BE2C (cell line): ENCODE measurements around the gene DIS3L2.
A peak's percentile ranks its signal among the peaks of the same experiment; 100 is the strongest.

Source experiments
- DNase-seq: peaks from one replicate; pipeline ENCODE4 v3.0.0-alpha.2; 2020
- H3K27me3 ChIP-seq: fragments of 250-450 bp; sonication (Bioruptor Pico); 2 replicates; pipeline ENCODE4 v1.5.1; 2020; ENCODE audit warnings: mild to moderate bottlenecking
- H3K36me3 ChIP-seq: fragments of 250-450 bp; sonication (Bioruptor Pico); 2 replicates; pipeline ENCODE4 v1.5.1; 2020; ENCODE audit warnings: mild to moderate bottlenecking
- H3K4me1 ChIP-seq: fragments of 250-450 bp; sonication (Bioruptor Pico); 2 replicates; pipeline ENCODE4 v1.5.1; 2020
- H3K4me3 ChIP-seq: 2 replicates; pipeline ENCODE4 v1.5.1; 2011; ENCODE audit warnings: low read depth, low read length
- H3K9me3 ChIP-seq: fragments of 250-450 bp; sonication (Bioruptor Pico); 2 replicates; pipeline ENCODE4 v1.5.1; 2020
- CTCF ChIP-seq: IDR thresholded peaks from 2 replicates; pipeline ENCODE4 v1.5.1; 2012; ENCODE audit warnings: mild to moderate bottlenecking, low read depth, low read length

Gene DIS3L2

DNA sequence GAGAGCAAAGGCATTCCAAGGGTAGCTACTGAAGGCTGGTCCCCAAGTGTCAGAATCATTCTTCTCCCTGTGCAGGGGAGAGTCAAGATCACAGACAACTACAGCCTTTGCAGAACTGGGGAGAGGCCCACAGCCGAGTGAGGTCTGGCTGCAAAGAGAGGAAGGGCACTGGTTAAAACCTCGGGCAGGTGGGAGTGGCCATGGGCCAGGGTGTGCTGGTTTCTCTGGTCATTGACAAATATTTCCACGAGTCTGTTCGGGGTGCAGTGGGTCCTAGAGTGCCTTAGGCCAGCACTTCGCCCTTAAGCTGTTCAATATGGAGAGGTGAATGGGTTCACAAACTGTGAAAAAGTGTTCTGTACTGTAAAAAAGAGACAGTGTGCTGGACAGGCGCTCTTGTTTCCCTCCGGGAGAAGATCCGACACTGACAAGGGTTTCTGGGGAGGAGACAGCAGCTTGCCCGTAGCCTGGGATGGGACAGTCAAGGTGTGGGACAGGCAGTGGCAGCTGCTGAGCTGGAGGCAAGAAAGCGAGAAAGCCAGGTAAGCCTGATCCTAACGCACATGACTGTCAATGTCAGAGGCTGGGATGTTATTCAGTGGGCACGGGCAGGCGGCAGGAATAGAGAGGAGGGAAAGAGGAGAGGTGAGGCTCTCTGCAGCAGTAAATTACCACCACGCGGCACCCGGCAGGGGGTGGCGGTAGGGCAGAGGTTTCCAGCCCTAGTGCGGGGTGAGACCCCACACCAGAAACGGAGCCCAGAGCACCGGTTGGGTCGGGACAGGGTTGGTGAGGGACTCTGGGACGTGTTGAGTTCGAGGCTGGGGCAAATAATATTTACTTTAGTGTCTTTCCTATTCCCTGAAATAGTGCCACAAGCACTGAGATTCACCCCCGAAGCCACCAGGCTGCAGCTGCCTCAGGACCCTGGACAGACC lies 37.3 kb upstream of the DIS3L2 start:
- no peak overlapping the region for H3K4me3 ChIP-seq
- H3K4me1 ChIP-seq: no peaks in the 10 kb centered on the region
- no peaks in the 10 kb centered on the region for H3K36me3 ChIP-seq
- no peak for TF ChIP-seq CTCF
- no peaks in the 10 kb centered on the region for H3K9me3 ChIP-seq
- peaks cover 21% of the 10 kb centered on the region for H3K27me3 ChIP-seq
- DNase-seq: no peak

DNA sequence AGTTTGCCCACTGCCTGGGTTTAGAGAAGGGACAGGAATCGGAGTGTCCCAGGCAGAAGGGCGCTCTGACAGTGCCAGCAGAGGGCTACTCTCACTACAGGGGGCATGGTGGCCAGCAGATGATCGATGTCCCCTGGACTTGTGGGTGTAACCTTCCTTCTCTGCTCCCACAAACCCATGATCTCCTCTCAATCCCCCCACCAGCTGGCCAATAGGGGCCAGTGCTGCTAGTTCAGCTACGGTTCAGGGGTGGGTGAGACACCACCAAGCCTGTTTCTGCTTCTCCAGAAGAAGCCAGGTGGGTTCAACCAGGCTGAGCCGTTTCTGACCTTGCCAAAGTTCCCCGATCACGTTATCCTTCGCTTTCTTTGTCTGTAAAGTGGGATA lies 36.6 kb upstream of the DIS3L2 start:
- no peak for DNase-seq
- peaks cover 21% of the 10 kb centered on the region for H3K27me3 ChIP-seq
- no peaks in the 10 kb centered on the region for H3K36me3 ChIP-seq
- TF ChIP-seq CTCF: 0 out of 2 replicates have a peak, but pooled peaks have one; percentile 8
- peak overlapping the region; percentile 12; the same call in 1 of the 2 replicates for H3K4me3 ChIP-seq
- H3K4me1 ChIP-seq: no peaks in the 10 kb centered on the region
- no peaks in the 10 kb centered on the region for H3K9me3 ChIP-seq

GRCh38 chr2:231925303-231926179 lies 36.0 kb upstream of the DIS3L2 start:
- DNase-seq: peak; percentile 89
- H3K27me3 ChIP-seq: peaks cover 21% of the 10 kb centered on the region
- H3K4me1 ChIP-seq: no peaks in the 10 kb centered on the region
- H3K9me3 ChIP-seq: no peaks in the 10 kb centered on the region
- H3K36me3 ChIP-seq: no peaks in the 10 kb centered on the region
- H3K4me3 ChIP-seq: peak overlapping the region; percentile 64
- peak; percentile 67 for TF ChIP-seq CTCF

DNA sequence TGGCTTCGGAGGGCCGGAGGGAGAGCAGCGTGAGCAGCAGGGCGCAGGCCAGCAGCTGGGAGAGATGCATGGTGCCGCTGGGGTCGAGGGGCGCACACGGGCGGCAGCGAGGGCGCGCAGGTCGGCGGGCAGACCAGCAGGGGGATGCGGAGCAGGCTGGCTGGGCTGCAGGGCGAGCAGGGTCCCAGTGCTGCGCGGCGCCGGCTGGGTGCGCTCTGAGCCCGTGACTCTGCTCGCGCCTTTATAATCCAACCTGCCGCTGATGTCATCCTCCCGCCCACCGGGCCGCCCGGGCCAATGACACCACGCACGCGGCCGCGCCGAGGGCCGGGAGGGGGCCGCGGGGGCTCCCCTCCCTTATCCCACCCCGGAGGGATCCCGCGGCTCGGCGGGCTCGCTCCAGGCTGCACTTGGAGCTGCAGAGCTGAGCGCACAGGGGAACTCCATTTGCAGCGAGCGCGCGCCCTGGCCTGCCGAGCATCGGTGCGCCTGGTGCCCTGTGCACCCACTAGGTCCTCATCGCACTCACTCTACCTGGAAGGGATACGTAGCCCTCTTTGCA lies 35.3 kb upstream of the DIS3L2 start, which contains the start of gene NPPC:
Gene NPPC (minus strand): TSS at position 217 of the 562 bp plus-strand sequence. CDS start 147 bp downstream, at position 70.
- peak; percentile 54 for TF ChIP-seq CTCF
- no peaks in the 10 kb centered on the region for H3K9me3 ChIP-seq
- H3K4me3 ChIP-seq: peak within 1 kb of the TSS; percentile 64
- peak; percentile 90 for DNase-seq
- peaks cover 21% of the 10 kb centered on the region for H3K27me3 ChIP-seq
- no peaks in the 10 kb centered on the region for H3K4me1 ChIP-seq
- H3K36me3 ChIP-seq: no peaks in the 10 kb centered on the region

DNA sequence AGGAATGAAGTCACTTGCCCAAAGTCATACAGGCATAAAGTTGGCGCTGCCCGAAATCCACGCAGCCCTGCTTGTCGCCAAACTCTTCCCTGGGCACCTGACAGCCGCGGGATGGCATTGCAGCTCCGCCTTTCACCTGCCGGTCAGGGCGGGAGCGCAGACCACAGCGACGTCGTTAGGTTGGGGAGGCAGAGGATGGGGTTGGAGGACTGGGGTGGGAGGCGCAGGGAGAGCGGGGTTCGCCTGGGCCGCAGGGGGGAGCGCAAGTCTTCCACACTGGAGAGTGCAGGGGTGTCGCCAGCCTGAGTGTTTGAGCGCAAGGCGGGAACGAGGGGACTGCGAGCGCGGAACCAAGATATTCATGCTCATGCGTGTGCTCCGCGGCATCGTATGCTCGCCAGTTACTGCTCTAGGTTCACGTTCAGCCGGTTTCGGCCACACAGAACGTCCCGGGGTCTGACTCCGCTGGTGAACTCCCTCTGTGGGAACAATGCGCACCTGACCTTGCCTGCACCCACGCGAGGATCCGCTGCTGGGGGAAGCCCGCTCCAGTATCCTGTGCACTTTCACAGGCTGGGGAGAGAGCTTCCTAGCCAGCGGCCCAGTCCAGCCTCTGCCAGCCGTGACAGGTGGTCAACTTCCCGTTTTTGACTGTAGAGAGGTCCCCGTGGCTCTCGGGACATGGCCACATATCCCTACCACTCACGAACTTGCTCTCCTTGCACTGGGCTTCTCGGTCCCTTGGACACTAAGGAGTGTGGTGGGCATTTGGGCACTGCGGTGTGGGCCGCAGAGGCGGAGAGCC lies 34.5 kb upstream of the DIS3L2 start:
- no peak for TF ChIP-seq CTCF
- DNase-seq: no peak
- H3K4me1 ChIP-seq: no peaks in the 10 kb centered on the region
- peak overlapping the region; percentile 64 for H3K4me3 ChIP-seq
- peaks cover 21% of the 10 kb centered on the region for H3K27me3 ChIP-seq
- H3K9me3 ChIP-seq: no peaks in the 10 kb centered on the region
- no peaks in the 10 kb centered on the region for H3K36me3 ChIP-seq
